GM10266 (cell line): Measurements from ENCODE around the gene DYNC1H1.

Source experiments
- DNase-seq: peaks from one replicate; pipeline ENCODE4 v3.0.0; 2012; ENCODE audit errors: extremely low spot score
- TF ChIP-seq, protein P1 (sequence below): IDR thresholded peaks from 2 replicates; pipeline ENCODE4 v1.5.1; 2012; ENCODE audit warnings: mild to moderate bottlenecking, low read depth; ENCODE audit not compliant: control insufficient read depth, insufficient read depth; ENCODE audit errors: missing control alignments

Gene DYNC1H1

DNA sequence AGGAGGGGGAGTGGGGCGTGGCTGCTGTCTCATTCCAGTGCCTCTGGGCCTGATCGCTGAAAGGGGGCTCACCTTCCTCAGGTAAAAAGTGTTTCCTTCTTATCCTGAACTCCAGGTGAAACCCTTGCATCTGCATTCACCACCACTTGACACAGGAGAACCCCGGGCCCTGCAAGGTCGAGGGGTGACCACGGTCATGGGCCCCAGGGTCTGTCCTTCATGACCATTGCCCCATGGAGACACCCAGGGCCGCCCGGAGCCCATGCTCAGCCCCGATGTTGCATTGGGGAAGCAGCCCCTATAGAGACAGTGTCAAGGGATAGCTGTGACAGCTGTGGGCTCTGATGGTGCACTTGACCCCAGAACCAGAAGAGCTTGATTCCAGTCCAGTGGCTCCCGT is 34.4 kb upstream of the DYNC1H1 start:
- TF ChIP-seq, protein P1, sequence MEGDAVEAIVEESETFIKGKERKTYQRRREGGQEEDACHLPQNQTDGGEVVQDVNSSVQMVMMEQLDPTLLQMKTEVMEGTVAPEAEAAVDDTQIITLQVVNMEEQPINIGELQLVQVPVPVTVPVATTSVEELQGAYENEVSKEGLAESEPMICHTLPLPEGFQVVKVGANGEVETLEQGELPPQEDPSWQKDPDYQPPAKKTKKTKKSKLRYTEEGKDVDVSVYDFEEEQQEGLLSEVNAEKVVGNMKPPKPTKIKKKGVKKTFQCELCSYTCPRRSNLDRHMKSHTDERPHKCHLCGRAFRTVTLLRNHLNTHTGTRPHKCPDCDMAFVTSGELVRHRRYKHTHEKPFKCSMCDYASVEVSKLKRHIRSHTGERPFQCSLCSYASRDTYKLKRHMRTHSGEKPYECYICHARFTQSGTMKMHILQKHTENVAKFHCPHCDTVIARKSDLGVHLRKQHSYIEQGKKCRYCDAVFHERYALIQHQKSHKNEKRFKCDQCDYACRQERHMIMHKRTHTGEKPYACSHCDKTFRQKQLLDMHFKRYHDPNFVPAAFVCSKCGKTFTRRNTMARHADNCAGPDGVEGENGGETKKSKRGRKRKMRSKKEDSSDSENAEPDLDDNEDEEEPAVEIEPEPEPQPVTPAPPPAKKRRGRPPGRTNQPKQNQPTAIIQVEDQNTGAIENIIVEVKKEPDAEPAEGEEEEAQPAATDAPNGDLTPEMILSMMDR, result no peak
- no peak for DNase-seq

DNA sequence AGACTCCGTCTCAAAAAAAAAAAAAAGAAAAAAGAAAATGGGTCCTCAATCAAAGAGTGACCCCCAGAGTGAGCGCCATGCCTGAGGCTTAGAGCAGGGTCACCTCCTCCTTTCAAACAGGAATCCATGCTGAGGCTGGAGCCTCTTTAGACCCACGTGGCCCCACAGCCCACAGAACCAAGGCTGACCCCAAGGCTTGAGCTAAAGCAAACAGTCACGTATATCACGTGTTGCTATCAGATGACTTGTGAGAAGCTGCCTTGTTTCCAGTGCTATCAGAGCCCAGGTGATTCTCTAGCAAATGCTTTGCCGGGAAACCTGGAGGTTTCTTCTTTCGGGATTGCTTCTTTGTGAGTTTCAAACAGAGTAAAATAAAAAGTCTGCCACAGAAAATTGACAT is 31.7 kb upstream of the DYNC1H1 start:
- DNase-seq, result no peak

DNA sequence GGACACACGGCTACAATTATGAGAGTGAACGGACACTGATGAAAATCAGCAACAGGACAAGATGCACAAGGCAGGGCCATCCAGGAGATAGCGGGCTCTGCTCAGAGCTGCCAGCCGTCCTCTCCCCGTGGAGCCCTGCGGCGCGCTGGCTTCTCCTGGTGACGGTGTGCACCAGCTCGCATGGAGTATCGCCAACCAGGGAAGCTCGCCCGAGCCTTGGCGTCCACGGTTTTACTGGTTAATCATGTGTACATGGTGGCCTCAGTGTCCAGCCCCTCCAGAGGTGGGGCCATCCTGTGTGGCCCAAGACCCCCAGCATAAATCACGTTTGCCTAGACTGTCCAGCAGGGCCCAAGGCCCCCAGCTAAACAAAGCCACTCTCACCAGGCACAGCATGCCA is 31.2 kb upstream of the DYNC1H1 start:
- TF ChIP-seq, protein P1, result no peak
- no peak for DNase-seq

More for the DNA sequence above, 31.7 kb upstream of the DYNC1H1 start:
- TF ChIP-seq, protein P1, result no peak

DNA sequence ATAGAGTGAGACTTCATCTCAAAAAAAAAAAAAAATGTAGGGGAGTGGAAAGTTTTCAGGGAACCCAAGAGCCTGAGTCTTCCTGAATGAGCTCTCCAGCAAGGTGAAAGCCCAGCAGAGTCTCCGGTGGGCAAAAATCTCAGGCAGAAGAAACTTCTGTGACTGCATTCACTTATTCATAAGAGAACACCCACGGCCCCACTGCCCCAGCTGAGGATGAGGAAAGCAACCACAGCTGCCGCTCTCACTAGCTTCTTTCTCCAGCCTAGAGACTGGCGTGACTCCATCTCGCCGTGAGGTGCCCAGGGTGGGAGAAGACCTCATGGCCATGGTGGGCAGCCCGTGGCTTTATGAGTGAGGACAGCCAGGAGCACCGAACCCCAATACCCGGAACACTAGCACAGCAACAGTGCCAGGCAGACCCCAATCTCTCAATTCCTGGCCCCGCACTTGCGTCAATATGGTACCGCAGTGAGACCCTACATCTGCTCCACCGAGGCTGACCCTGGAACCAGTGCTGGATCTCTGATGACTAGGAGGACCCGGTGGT is 29.7 kb upstream of the DYNC1H1 start:
- DNase-seq, result no peak
- TF ChIP-seq, protein P1, result no peak

DNA sequence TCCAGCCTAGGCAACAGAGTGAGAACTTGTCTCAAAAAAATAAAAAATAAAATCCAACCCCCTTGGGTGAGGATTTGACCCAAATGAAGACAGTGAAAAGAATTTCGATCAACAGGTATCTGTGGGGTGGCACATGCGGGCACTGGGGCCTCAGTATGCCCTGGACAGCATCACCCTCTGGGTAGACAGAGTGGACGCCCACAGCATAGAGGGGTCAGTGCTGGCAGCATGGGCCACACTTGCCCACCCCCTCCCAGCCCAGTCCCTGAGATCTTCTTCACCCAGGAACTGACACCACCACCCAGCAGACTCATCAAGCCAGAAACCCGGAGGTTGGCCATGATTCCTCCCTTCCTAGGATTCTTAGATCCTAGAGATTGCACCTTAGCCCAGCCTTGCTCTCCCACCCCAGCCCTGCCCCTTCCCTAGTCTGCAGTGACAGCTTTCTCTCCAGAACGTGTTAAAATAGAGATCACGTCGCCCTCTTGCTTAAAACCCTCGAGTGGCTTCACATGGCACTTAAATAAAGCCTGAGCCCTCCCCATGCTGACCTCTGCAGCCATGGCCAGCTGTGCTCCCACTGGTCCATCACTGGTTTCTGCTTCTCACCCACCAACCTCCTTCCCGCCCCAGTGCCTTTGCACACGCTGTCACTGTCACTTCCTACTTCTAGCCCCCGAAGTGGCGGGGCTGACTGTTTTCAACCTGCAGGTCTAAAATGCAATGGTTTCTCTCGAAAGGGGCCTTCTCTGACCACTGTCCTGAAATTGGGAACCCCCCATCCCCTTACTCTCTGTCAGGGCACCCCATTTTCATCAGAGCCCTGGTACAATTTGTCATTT is 26.2 kb upstream of the DYNC1H1 start:
- no peak for DNase-seq
- TF ChIP-seq, protein P1, result no peak

DNA sequence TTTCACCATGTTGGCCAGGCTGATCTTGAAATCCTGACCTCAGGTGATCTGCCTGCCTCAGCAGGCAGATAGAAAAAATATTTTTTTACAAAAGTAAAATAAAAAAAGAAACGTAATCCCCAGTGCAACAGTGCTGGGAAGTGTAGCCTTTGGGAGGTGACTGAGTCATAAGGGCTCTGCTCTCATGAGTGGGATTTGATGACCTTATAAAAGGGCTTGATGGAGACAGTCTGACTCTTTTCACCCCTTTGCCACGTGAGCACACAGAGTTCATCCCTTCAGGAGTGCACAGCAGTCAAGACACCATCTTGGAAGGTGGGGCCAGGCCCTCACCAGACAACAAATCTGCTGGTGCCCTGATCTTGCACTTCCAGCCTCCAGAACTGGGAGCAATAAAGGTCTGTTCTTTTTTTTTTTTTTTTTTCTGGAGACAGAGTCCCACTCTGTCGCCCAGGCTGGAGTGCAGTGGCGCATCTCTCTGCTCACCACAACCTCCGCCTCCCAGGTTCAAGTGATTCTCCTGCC is 24.7 kb upstream of the DYNC1H1 start:
- TF ChIP-seq, protein P1, result no peak
- no peak for DNase-seq

DNA sequence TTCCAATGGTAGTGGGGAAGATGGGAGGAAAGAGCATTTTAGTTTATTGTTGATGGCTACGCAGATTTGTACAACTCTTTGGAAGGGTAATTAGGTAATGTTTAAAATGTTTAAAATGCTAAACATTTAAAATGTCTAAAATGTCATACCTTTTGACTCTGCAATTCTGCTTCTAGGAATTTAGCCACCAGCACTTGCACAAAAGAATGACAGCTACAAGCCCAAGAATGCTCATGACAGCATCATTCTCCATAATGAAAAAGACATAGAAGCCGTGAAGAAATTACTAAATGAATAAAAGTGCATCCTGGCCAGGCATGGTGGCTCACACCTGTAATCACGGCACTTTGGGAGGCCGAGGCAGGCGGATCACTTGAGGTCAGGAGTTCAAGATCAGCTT is 19.9 kb upstream of the DYNC1H1 start:
- TF ChIP-seq, protein P1, result no peak
- DNase-seq, result no peak
